ENCODE results near the gene FGF11. TPM values are rescaled to one million over a fixed set of nuclear protein-coding genes. Genes with fewer than 3 reads are reported as not detected.
"Not testable (repeated sequence)": the region's sequence is repeated elsewhere in the genome, so short reads cannot be mapped to it uniquely, and the experiment has no call there.

Gene FGF11
- total and polyA plus RNA-seq, 3 experiments from 2014 or later: 0.12 to 1.1 (median 0.85) TPM

DNA sequence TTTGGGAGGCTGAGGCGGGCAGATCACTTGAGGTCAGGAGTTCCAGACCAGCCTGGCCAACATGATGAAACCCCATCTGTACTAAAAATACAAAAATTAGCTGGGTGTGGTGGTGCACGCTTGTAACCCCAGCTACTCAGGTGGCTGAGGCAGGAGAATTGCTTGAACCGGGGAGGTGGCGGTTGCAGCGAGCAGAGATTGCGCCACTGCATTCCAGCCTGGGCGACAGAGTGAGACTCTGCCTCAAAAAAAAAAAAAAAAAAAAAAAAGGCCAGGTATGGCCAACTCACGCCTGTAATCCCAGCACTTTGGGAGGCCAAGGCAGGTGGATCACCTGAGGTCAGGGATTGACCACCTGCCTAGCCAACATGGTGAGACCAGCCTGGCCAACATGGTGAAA lies 35.5 kb downstream of the FGF11 start:
- not testable (repeated sequence) for H3K36me3 ChIP-seq (ENCODE audit: insufficient read depth, low read length); H3K27ac ChIP-seq (ENCODE audit: low read depth, low read length); H3K27me3 ChIP-seq (ENCODE audit: insufficient read depth, low read length, poor library complexity, severe bottlenecking); H3K27me3 Mint-ChIP-seq; H3K9me3 Mint-ChIP-seq; H3K4me3 Mint-ChIP-seq; DNase-seq; H3K4me3 ChIP-seq (ENCODE audit: low read length); H3K9me3 ChIP-seq (ENCODE audit: low read length)
- POLR2A ChIA-PET: interaction anchor here (0.6 to 0.9 kb wide), 4 partner anchors 40 to 153 kb away, joined by 3 to 10 read pairs (median 4); partner anchors contain the start of gene TMEM102
- peaks cover 36% of the 10 kb centered on the region for H3K4me1 ChIP-seq (ENCODE audit: insufficient read depth, low read length)
- peak overlapping the region in 2 of 8 donors; percentile 29 to 32 for H3K27ac Mint-ChIP-seq
- CTCF ChIA-PET: interaction anchor here (0.6 to 2.0 kb wide), 2 partner anchors 38 to 49 kb away, joined by 3 to 6 read pairs; no protein-coding TSS in a partner anchor
- H3K36me3 Mint-ChIP-seq: peaks cover 0 to 22% (median 2%) of the 10 kb centered on the region in 3 donors
- peaks cover 44 to 76% (median 46%) of the 10 kb centered on the region in 3 donors for H3K4me1 Mint-ChIP-seq

GRCh38 chr17:7475764-7476422 lies 36.6 kb downstream of the FGF11 start:
- POLR2A ChIA-PET: interaction anchor here (0.7 to 1.6 kb wide), 2 partner anchors 9 to 76 kb away, joined by 3 to 10 read pairs; partner anchors contain the start of gene POLR2A
- no peak for DNase-seq
- Mint-ChIP-seq H3K27ac (peak overlapping the region; percentile 65 to 99 (median 94)), H3K4me3 (peak overlapping the region; percentile 33 to 97 (median 96)), H3K27me3 (peaks cover 0 to 2% of the 10 kb centered on the region in 2 donors), H3K36me3 (peaks cover 0 to 24% (median 2%) of the 10 kb centered on the region in 3 donors), H3K4me1 (peaks cover 49 to 82% (median 52%) of the 10 kb centered on the region in 3 donors), H3K9me3 (no peaks in the 10 kb centered on the region)
- CTCF ChIA-PET: interaction anchor here (0.8 to 5.2 kb wide), 5 partner anchors 21 to 180 kb away, joined by 3 to 39 read pairs (median 4); no protein-coding TSS in a partner anchor
- Histone ChIP-seq H3K9me3 (ENCODE audit: low read length) (no peaks in the 10 kb centered on the region), H3K27me3 (ENCODE audit: insufficient read depth, low read length, poor library complexity, severe bottlenecking) (no peaks in the 10 kb centered on the region), H3K4me3 (ENCODE audit: low read length) (no peak overlapping the region), H3K4me1 (ENCODE audit: insufficient read depth, low read length) (peaks cover 43% of the 10 kb centered on the region), H3K36me3 (ENCODE audit: insufficient read depth, low read length) (no peaks in the 10 kb centered on the region), H3K27ac (ENCODE audit: low read depth, low read length) (no peak overlapping the region)

- Histone ChIP-seq H3K36me3 (ENCODE audit: insufficient read depth, low read length) (no peaks in the 10 kb centered on the region), H3K9me3 (ENCODE audit: low read length) (no peaks in the 10 kb centered on the region), H3K4me1 (ENCODE audit: insufficient read depth, low read length) (peaks cover 40% of the 10 kb centered on the region), H3K4me3 (ENCODE audit: low read length) (no peak overlapping the region), H3K27me3 (ENCODE audit: insufficient read depth, low read length, poor library complexity, severe bottlenecking) (no peaks in the 10 kb centered on the region), H3K27ac (ENCODE audit: low read depth, low read length) (no peak overlapping the region)
- peaks cover 0 to 2% of the 10 kb centered on the region in 2 donors for H3K27me3 Mint-ChIP-seq
- DNase-seq: no peak
- H3K36me3 Mint-ChIP-seq: peaks cover 0 to 24% (median 2%) of the 10 kb centered on the region in 3 donors
- ChIA-PET CTCF (interaction anchor here (0.8 to 5.2 kb wide), 5 partner anchors 22 to 180 kb away, joined by 3 to 39 read pairs (median 4); no protein-coding TSS in a partner anchor), POLR2A (interaction anchor here (1.1 to 1.6 kb wide), 2 partner anchors 8 to 9 kb away, joined by 3 to 10 read pairs; partner anchors contain the start of gene POLR2A)
- H3K9me3 Mint-ChIP-seq: no peaks in the 10 kb centered on the region
- peak overlapping the region; percentile 65 to 99 (median 94) for H3K27ac Mint-ChIP-seq
- H3K4me1 Mint-ChIP-seq: peaks cover 49 to 81% (median 52%) of the 10 kb centered on the region in 3 donors
- peak overlapping the region; percentile 33 to 97 (median 96) for H3K4me3 Mint-ChIP-seq
These were observed 37.2 kb downstream of the FGF11 start for GRCh38 chr17:7476494-7476893.

DNA sequence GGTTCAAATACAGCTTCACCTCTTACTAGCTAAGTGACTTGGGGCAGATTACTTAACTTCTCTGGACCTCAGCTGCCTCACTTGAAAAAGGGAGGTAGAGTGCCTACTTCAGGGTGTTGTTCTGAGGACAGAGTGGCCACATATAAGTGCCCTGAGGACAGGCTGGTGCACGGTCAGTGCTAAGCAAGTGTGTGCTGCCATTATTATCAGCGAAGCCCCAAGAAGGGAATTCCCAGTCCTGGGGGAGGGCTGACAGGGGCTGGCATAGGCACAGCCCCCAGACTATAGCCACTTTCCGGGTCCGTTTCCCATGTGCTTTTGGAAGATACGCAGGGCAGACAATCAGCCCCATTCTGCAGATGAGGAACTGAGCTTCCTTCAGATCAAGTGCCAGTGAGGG lies 37.6 kb downstream of the FGF11 start:
- Histone ChIP-seq H3K4me1 (ENCODE audit: insufficient read depth, low read length) (peaks cover 36% of the 10 kb centered on the region), H3K27ac (ENCODE audit: low read depth, low read length) (no peak overlapping the region), H3K4me3 (ENCODE audit: low read length) (no peak overlapping the region), H3K9me3 (ENCODE audit: low read length) (no peaks in the 10 kb centered on the region), H3K36me3 (ENCODE audit: insufficient read depth, low read length) (no peaks in the 10 kb centered on the region), H3K27me3 (ENCODE audit: insufficient read depth, low read length, poor library complexity, severe bottlenecking) (no peaks in the 10 kb centered on the region)
- ChIA-PET CTCF (interaction anchor here (0.7 to 5.2 kb wide), 5 partner anchors 21 to 121 kb away, joined by 3 to 39 read pairs (median 3); no protein-coding TSS in a partner anchor), POLR2A (interaction anchor here (1.1 to 2.9 kb wide), 2 partner anchors 9 to 21 kb away, joined by 3 to 29 read pairs; no protein-coding TSS in a partner anchor)
- DNase-seq: no peak
- H3K27ac Mint-ChIP-seq: peak overlapping the region; percentile 75 to 99 (median 95)
- no peaks in the 10 kb centered on the region for H3K9me3 Mint-ChIP-seq
- H3K4me1 Mint-ChIP-seq: peaks cover 47 to 81% (median 50%) of the 10 kb centered on the region in 3 donors
- peaks cover 0 to 2% of the 10 kb centered on the region in 2 donors for H3K27me3 Mint-ChIP-seq
- H3K36me3 Mint-ChIP-seq: peaks cover 0 to 24% (median 2%) of the 10 kb centered on the region in 3 donors
- H3K4me3 Mint-ChIP-seq: peak overlapping the region; percentile 96 to 97 (median 96)

DNA sequence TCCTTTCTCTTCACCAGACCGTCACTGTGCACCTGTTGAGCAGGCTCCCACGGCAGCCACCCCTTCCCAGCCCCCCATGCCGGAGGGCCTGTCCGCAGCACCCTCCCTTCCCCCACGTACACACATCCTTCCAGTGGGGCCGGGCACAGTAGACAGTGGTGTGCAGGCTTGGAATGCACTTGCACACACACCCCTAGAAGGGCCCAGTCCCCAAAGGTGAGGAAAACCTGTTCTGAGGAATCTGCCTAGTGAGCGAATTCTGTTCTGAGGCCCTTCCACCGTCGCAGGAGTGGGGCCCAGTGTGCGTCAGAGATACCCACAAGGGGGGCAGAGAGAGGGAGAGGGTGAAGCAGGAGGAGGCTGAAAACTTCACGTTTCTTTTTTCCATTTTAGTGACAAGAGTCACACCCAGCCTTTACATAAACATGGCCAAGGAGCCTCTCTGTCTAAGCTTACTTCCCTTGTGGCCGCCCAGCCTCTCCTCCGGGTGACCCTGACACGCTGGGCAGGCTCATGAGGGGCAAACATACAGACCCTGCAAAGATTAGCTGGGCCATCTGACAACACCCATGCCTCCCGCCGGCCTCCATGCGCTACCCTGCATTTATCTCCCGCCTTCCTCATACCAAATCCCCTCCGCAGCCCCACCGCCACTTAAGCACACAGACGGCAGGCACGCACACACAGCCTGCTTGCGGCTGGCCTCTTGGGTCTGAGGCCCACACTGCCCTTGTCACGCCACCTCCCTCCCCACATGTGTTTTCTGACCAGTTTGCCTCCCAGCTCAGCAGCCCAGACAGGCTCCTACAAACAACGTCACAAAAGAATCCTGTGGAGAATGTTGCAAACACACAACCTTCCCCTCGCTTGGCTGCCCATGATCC lies 38.3 kb downstream of the FGF11 start:
- H3K36me3 Mint-ChIP-seq: peaks cover 0 to 24% (median 2%) of the 10 kb centered on the region in 3 donors
- H3K9me3 Mint-ChIP-seq: no peaks in the 10 kb centered on the region
- H3K4me3 Mint-ChIP-seq: peak overlapping the region; percentile 96 to 97 (median 96)
- Histone ChIP-seq H3K4me1 (ENCODE audit: insufficient read depth, low read length) (peaks cover 37% of the 10 kb centered on the region), H3K36me3 (ENCODE audit: insufficient read depth, low read length) (no peaks in the 10 kb centered on the region), H3K9me3 (ENCODE audit: low read length) (no peaks in the 10 kb centered on the region), H3K27me3 (ENCODE audit: insufficient read depth, low read length, poor library complexity, severe bottlenecking) (no peaks in the 10 kb centered on the region), H3K27ac (ENCODE audit: low read depth, low read length) (peak overlapping the region; percentile 90), H3K4me3 (ENCODE audit: low read length) (peak overlapping the region; percentile 69)
- H3K27me3 Mint-ChIP-seq: peaks cover 0 to 2% of the 10 kb centered on the region in 2 donors
- H3K27ac Mint-ChIP-seq: peak overlapping the region; percentile 93 to 99 (median 96)
- CTCF ChIA-PET: interaction anchor here (0.7 to 5.2 kb wide), 3 partner anchors 22 to 41 kb away, joined by 3 to 39 read pairs (median 3); no protein-coding TSS in a partner anchor
- DNase-seq: peak in 2 of 5 donors; percentile 24 to 81
- POLR2A ChIA-PET: interaction anchor here (0.6 to 4.0 kb wide), 8 partner anchors 10 to 148 kb away, joined by 3 to 31 read pairs (median 6); partner anchors contain the start of genes MPDU1, TMEM102 and TMEM256
- peaks cover 47 to 82% (median 53%) of the 10 kb centered on the region in 3 donors for H3K4me1 Mint-ChIP-seq

GRCh38 chr17:7478276-7479212 lies 39.2 kb downstream of the FGF11 start:
- no peaks in the 10 kb centered on the region for H3K27me3 ChIP-seq (ENCODE audit: insufficient read depth, low read length, poor library complexity, severe bottlenecking)
- ChIA-PET CTCF (interaction anchor here (1.0 to 5.2 kb wide), 6 partner anchors 9 to 83 kb away, joined by 3 to 39 read pairs (median 4); partner anchors contain the start of gene SENP3), POLR2A (interaction anchor here (0.6 to 4.0 kb wide), 13 partner anchors 12 to 208 kb away, joined by 3 to 31 read pairs (median 4); partner anchors contain the start of genes CHRNB1, FGF11, MPDU1 and TMEM102)
- Mint-ChIP-seq H3K36me3 (peaks cover 0 to 27% (median 2%) of the 10 kb centered on the region in 3 donors), H3K27me3 (peaks cover 0 to 2% of the 10 kb centered on the region in 2 donors), H3K9me3 (no peaks in the 10 kb centered on the region), H3K4me3 (peak overlapping the region; percentile 96 to 97 (median 96)), H3K4me1 (peaks cover 54 to 83% (median 61%) of the 10 kb centered on the region in 3 donors), H3K27ac (peak overlapping the region; percentile 93 to 99 (median 96))
- peak overlapping the region; percentile 69 for H3K4me3 ChIP-seq (ENCODE audit: low read length)
- DNase-seq: peak; percentile 67 to 86 (median 73)
- H3K27ac ChIP-seq (ENCODE audit: low read depth, low read length): peak overlapping the region; percentile 90
- no peaks in the 10 kb centered on the region for H3K36me3 ChIP-seq (ENCODE audit: insufficient read depth, low read length)
- H3K4me1 ChIP-seq (ENCODE audit: insufficient read depth, low read length): peaks cover 42% of the 10 kb centered on the region
- H3K9me3 ChIP-seq (ENCODE audit: low read length): no peaks in the 10 kb centered on the region

All from CD8-positive, alpha-beta memory T cell (primary cell).